NCI-H2227 (cell line): ENCODE measurements around the gene NRBF2.
"Not testable (repeated sequence)": the region's sequence is repeated elsewhere in the genome, so short reads cannot be mapped to it uniquely, and the experiment has no call there.

ENCODE experiments used
- DNase-seq: peaks from one replicate; lab custom pipeline; 2025; ENCODE audit not compliant: unreplicated experiment; lab: John Stamatoyannopoulos, UW

The NRBF2 gene

DNA sequence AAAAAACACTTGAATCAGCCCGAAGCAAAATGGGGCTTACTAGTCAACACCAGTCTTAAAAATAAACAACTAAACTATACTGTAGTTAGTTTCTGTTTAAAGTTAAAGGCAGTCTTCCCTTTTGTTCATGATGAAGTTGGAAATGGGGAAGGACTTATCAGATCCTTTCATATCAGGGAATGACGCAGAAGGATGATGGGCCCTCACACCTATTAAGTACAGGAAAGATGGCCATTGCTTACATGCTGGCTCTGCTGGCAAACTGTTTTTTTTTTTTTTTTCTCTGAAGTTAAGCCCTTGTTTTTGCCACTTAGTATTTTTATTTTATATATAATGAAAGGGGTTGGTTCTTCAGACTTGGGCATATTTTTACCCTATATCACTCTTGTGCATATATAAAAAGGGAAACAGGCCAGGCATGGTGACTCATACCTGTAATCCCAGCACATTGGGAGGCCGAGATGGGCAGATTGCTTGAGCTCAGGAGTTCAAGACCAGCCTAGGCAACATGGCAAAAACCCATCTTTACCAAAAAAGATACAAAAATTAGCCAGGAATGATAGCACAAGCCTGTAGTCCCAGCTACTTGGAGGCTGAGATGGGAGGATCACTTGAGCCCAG, 16.6 kb upstream of the NRBF2 start:
- DNase-seq, result no peak

DNA sequence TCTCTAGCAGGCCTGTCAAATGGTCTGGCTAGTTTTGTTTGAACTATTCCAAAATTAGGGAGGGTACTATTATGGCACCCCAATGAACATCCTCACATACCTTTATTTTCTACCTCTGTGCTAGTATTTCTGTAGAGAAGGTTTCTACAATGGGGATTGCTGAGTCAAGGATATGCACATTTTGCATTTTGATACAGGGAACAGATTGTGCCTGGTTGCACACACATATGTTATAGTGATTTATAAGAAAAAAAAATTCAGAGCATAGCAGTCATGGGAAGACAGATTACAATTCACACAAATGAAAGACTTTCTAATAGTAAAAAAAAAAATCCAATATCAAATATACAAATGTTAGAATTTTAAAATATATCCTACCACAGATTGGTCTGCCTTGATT, 14.1 kb upstream of the NRBF2 start:
- no peak for DNase-seq

DNA sequence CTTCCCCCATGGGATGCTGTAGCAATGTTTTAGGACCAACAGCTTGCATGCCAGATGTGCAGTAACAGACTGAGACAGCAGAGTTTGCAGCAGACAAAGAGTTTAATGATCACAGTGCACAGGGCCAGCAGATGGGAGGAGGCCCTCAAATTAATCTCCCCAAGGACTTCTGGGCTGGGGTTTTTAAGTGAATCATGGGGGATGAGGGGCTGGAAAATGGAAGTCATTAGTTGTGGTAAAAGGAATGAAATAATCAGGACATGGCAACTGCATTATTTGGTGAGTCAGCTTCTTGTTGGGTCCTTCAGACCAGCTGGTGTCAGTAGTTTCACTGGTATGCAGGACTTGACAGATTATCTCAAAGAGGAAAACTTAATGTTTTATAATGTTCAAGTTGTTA, 12.6 kb upstream of the NRBF2 start:
- DNase-seq, result no peak

DNA sequence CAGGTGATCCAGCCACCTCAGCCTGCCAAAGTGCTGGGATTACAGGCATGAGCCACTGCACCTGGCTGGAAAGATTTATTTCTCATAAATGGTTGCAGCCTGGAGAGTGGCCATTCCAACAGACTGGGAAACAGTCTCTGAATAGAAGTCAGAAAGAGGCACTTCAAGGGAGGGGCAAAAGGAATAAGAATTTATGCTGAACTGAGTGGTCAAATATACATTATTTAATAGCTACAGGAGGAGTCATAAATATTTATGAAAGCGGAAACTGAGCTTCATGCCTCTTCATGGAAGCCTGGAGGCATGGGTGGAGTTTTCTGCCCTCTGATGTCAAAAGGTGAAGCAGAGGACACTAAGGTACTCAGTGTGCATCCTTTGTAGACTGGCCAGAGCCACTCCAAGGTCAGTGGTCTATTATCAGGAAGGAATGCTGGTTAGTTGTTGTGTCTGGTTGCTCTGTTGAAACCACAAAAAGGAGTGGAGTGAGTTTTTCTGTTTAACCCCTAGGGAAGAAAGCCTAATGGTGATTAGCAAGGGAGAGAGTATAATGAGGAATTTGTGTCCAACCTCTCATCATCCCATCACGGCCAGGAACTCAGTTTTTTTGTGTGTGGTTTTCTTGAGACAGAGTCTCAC, 9.3 kb upstream of the NRBF2 start:
- no peak for DNase-seq

DNA sequence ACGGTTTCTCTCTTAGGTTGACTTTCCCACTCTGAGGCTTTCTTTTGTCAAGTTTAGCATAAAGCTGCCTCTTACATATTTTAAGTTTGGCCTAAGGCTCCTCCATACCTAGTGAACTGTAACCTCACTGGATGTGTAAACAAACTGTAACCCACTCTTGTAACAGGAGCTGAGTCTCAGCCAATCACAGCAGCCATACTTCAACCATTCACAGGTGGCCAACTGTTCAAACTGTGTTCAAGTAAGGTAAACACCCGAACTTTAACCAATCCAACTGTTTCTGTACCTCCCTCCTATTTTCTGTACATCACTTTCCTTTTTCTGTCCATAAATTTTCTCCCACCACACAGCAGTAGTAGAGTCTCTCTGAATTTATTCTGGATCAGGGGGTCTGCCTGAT, 7.7 kb upstream of the NRBF2 start:
- no peak for DNase-seq

DNA sequence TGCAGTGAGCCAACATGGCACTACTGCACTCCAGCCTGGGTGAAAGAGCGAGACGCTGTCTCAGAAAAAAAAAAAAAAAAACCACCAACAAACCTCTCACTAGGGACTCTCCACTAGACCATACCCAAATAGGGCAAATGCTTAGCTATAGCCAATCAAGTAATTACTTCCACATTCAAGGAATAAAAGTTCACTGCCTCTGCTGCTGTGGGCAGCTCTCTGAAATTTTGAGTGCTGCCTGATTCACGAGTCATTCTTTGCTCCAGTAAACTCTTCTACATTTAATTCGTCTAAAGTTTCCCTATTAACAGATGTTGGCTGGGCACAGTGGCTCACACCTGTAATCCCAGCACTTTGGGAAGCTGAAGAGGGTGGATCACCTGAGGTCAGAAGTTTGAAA, 4.7 kb upstream of the NRBF2 start:
- no peak for DNase-seq

DNA sequence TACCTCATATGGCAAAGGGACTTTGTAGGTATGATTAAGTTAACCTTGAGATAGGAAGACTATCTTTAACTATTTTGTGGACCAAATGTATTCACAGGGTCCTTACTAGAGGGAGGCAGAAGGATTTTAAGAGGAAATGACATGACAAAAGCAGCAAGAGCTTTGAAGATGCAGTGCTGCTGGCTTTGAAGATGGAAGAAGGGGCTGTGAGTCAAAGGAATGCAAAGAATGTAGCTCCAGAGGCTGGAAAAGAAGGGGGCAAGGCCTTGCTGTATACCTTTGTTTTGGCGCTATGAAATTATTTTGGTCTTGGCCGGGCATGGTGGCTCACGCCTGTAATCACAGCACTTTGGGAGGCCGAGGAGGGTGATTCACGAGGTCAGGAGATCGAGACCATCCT, 3.2 kb upstream of the NRBF2 start:
- DNase-seq, result no peak

DNA sequence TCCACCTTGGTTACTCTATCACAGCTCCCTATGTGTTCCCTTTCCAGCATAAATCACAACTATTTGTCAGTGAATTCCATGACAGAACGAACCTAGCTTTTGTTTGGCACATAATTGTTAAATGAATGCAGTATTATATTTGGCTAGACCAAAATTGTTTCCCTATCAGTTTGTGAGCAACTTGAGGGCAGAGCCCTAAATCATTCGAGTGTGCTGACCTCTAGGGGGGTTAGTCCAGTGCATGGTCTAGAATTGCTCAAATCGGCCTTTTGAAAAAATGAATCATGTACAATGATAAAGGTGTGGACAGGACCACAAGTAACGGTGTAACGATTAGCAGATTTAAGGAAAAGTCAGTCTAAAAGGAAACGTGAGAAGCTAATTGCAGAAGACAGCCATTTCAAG, 475 bp upstream of the NRBF2 start:
- DNase-seq, result no peak

DNA sequence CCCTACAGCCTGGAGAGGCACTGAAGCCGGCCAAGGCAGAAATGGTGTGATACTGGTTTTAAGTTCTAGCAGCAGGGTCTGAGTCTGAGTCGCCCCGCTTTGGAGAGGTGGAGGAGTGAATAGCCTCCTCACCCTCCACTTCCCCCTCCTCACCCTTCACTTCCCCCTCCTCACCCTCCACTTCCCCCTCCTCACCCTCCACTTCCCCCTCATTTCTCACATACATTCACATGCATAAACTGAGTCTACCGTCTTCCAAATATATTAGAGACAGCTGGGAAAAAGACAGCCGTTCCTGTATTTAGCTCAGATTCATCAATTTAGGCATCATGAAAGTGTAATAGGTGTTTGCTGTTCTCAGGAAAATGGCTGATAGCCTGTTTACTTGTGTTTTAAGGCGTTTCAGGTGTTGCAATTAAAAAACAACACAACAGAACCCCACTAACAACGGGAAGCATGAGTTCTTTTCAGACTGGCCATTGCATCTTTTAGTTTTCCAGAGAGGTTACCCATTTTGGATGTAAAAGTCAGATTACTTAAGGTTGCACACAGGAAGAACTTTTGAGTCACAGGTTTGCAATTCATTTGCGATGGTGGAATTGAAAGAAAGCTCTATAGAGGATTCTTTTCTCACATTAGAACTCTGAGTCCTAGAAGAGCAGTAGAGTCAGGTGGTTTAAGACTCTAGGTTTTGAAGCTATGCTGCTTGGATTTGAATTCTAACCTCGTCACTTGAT, 861 bp downstream of the NRBF2 start:
- DNase-seq, result no peak

DNA sequence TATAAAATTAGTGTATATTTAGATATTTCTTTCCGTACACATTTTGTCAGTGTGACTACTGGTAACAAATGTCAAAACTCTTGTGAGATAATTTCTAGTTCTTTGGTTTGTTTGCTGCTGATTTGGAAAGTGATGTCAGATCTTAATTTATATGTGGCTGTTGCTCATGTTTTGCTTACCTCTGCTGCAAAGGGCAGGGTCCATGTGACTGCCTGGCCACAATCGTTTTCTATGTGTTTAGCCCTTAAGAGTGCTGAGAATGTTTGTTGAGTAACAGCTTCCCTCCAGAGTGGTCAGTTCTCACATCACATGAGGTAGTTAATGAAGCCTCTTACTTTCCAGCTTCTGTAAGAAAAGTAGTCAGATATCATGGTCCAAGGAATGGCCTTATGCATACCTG, 4.2 kb downstream of the NRBF2 start:
- no peak for DNase-seq

DNA sequence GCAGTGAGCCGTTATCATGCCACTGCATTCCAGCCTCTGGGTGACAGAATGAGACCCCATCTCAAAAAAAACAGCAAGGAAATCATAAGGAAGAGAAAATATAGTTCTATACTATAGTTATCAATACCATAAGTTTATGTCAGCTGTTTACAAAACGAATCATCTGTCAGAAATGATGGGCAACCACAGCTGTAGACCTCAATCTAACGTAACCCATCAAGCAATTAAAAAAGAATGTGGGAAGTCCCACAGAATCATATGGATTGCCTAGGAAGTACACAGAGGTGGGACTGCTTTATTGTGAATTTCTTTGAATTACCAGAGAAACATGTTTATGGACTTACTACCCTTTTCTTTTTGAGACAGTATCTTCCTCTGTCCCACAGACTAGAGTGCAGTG, 6.9 kb downstream of the NRBF2 start:
- DNase-seq, result no peak

DNA sequence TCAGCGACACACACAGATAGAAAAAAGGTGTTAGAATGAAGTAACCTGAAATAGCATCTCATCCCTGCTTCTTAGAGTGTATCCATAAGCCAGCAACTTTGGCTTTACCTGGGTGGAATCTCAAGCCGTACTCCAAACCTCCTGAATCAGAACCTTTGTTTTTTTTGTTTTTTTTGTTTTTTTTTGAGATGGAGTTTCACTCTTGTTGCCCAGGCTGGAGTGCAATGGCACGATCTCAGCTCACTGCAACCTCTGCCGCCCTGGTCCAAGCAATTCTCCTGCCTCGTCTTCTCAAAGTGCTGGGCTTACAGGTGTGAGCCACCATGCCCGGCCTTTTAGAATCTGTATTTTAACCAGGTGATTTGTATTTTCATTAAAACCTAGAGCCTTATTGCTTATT, 9.0 kb downstream of the NRBF2 start:
- no peak for DNase-seq

DNA sequence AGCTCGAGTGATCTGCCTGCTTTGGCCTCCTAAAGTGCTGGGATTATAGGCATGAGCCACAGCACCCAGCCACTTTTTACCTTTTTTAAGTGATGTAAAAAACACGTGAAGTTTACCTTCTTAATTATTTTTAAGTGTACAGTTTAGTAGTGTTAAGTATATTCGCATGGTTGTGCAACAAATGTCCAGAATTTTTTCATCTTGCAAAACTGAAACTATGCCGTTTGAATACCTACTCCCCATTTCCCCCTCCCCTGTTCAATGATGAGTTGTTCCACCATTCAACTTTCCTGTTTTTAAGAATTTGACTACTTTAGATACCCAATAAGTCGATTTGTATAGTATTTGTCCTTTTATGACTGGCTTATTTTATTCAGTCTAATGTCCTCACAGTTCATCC, 10.9 kb downstream of the NRBF2 start:
- no peak for DNase-seq

DNA sequence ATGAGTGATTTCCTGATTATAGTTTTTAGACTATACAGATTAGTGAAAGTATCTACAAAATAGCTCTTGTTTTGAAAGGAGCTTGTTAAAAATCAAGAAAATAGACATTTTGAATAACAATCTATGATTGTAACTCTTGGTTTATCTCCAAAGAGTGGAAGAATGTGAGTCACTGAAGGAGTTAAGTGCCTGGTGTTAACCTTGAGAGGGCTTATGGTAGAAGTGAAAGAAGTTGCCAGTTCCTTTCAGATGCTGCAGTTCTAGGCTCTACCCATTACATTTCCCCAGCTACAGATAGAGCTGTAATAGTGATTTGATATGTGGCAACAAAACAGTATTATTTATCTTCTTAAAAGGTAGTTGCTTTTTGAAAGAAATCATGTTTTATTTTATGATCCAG, 12.7 kb downstream of the NRBF2 start:
- no peak for DNase-seq

DNA sequence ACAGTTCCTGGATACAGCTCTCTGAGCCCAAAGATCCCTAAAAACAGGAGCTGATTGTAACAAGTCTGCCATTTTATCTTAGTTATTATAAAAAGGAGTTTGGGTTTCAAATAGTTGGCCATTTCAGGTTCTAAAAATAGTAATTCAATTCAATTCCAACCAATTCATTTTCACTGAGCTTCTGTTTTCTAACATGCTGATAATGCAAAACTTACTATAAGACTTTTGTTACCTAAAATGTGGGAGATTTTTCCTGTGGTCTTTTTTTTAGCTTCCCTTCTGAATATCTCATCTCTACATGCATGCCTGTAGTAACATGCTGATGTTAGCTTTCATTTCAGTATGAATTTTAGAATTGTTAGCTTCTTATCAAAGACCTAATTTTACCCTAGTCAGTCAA, 13.4 kb downstream of the NRBF2 start:
- DNase-seq, result no peak

DNA sequence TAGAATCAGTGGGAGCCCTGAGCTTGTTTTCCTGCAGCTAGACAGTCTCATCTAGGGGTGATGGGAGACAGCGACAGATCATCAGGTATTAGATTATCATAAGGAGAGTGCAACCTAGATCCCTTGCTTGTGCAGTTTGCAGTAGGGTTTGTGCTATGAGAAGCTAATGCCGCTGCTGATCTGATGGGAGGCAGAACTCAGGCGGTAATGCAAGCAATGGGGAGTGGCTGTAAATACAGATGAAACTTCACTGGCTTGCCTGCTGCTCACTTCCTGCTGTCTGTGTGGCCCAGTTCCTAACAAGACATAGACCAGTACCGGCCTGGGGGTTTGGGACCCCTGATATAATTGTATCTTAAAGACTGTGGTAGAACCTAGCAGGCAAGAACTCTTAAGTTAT, 17.6 kb downstream of the NRBF2 start:
- no peak for DNase-seq

DNA sequence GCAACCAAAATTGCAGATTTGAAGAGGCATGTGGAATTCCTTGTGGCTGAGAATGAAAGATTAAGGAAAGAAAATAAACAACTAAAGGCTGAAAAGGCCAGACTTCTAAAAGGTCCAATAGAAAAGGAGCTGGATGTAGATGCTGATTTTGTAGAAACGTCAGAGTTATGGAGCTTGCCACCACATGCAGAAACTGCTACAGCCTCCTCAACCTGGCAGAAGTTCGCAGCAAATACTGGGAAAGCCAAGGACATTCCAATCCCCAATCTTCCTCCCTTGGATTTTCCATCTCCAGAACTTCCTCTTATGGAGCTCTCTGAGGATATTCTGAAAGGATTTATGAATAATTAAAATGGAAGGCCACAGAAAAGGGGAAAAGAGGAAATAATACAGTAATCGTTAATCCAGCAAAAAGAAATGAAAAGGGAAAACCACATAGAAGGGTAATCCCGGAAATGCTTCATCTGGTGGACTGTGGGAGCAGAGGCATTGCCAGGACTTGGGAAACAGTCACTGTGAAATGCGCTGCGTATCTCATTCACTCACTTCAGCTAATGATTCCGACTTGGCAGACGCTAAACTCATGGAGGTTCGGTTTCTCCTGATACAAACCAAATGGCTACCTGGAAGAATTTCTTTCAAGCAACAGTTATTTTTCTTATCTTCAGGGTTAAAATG, 20.9 kb downstream of the NRBF2 start:
- DNase-seq, result not testable (repeated sequence)

DNA sequence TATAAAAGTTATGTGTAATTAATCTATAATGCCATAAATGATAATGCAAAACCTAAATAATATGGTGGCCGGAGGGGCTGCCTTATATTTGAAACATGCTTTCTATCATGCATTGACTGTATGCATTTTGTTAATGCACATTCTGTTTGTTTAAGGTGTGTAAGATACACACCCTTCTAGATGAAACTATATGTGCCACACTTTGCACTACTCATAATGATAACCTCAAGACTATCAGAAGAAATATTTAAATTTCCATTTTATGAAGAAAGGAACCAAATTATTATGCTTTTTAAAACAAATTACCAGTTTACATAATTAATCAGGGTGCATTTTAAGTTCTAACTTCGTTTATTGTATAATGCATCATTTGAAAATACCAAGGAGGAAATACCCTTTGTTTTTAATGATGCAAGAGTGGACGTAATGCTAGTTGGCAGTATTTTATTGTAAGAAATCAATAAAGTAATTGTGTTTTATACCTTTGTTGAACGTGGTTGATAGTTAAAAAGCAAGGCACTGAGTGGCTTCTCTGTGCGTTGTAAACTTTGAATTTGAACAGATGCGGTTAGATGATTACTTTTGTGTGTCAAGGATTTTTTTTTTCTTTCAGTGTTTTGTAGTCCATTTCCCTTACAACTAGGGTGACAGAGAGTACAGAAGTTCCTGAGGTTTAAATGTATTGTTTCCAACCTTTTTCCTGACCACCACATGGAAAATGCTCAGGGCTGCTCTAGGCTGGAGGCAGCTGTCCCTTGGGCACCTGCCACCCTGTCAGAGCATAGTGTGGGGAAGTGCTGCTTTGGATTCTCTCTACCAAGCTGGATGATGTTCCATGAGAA, 21.6 kb downstream of the NRBF2 start:
- no peak for DNase-seq

DNA sequence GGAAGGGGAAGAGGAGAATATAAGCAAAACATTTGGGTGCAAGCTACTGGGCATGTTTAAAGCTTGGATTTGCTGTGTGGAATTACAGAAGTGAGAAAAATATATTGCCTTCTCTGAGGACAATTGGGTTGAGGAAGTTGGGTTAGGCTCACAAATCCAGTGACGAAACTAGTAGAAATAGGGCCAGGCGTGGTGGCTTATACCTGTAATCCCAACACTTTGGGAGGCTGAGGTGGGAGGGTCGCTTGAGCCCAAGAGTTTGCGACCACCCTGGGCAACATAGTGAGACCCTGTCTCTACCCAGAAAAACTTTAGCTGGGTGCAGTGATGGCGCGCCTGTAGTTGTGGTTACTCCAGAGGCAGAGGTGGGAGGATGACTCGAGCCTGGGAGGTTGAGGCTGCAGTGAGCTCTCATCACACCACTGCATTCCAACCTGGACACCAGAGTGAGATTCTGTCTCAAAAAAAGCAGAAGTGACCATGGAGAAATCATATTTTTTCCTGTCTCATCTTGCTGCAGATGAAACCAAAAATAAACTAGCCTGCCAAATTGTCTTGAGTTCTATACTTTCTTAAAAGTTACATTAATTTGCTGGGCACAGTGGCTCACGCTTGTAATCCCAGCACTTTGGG, 22.4 kb downstream of the NRBF2 start:
- DNase-seq, result no peak

DNA sequence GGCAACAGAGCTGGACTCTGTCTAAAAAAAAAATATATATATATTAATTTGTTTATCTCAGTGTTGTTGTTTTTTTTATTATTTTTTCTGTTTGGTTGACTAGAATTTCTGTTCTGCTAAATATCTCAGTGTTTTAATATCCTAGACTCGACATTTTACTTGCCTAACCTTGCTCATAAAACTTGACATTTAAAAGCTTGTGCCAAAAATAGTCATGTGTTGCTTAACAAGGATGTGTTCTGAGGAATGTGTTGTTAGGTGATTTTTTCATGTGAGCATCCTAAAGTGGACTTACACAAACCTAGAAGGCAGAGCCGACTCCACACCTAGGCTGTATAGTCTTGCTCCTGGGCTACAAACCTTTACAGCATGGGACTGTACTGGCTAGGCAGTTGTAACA, 23.1 kb downstream of the NRBF2 start:
- no peak for DNase-seq
